Measurements from ENCODE around the gene SYP.
A peak's percentile ranks its signal among the peaks of the same experiment; 100 is the strongest.
"Not testable (repeated sequence)": the region's sequence is repeated elsewhere in the genome, so short reads cannot be mapped to it uniquely, and the experiment has no call there.

The SYP gene

GRCh38 chrX:49188468-49189076, 11.4 kb downstream of the SYP start:
- no peak for DNase-seq

- no peak for DNase-seq
Measured at GRCh38 chrX:49187526-49187925, 12.5 kb downstream of the SYP start.

GRCh38 chrX:49187028-49187394, 13.0 kb downstream of the SYP start:
- no peak for DNase-seq

GRCh38 chrX:49186125-49187027, 13.6 kb downstream of the SYP start, which contains the start of gene PRICKLE3:
Gene PRICKLE3 (minus strand): TSS chrX:49186373. CDS start chrX:49186297, 76 bp downstream.
- DNase-seq: peak; percentile 44 to 52

GRCh38 chrX:49184294-49185281, 15.4 kb downstream of the SYP start:
- DNase-seq: no peak

- DNase-seq: no peak
Measured at GRCh38 chrX:49183701-49184281, 16.2 kb downstream of the SYP start.

- no peak for DNase-seq
Measured at GRCh38 chrX:49179358-49179757, 20.6 kb downstream of the SYP start.

- DNase-seq: no peak
Measured at GRCh38 chrX:49178537-49178936, 21.5 kb downstream of the SYP start.

- DNase-seq: no peak
Measured at GRCh38 chrX:49177873-49178480, 22.0 kb downstream of the SYP start.

GRCh38 chrX:49177338-49177833, 22.6 kb downstream of the SYP start:
- peak; percentile 4 to 47 for DNase-seq

GRCh38 chrX:49176421-49177326, 23.3 kb downstream of the SYP start:
- DNase-seq: no peak

GRCh38 chrX:49175435-49176274, 24.3 kb downstream of the SYP start:
- no peak for DNase-seq

- DNase-seq: no peak
Measured at GRCh38 chrX:49174723-49175122, 25.3 kb downstream of the SYP start.

- DNase-seq: not testable (repeated sequence)
Measured at GRCh38 chrX:49173544-49173943, 26.4 kb downstream of the SYP start.

- peak; percentile 12 to 24 for DNase-seq
Measured at GRCh38 chrX:49172280-49172780, 27.7 kb downstream of the SYP start.

- peak; percentile 13 to 20 for DNase-seq
Measured at GRCh38 chrX:49171752-49172279, 28.2 kb downstream of the SYP start, which contains the start of gene PLP2. Gene PLP2 (plus strand): TSS chrX:49171898. CDS start chrX:49172001, 103 bp downstream.

- no peak for DNase-seq
Measured at GRCh38 chrX:49167740-49168108, 32.3 kb downstream of the SYP start.

GRCh38 chrX:49166914-49167739, 32.9 kb downstream of the SYP start:
- DNase-seq: peak; percentile 73 to 79
